HEK293 (cell line): ENCODE data around the gene STUB1.

Experiments
- KLF8 ChIP-seq: fragments of 450-650 bp; formaldehyde crosslinking; IDR thresholded peaks from 2 replicates; pipeline ENCODE4 v1.5.1; 2016; ENCODE audit warnings: missing biosample characterization, missing genetic modification characterization
- MYNN ChIP-seq: fragments of 450-650 bp; formaldehyde crosslinking; IDR thresholded peaks from 2 replicates; pipeline ENCODE4 v1.5.1; 2016; ENCODE audit warnings: missing biosample characterization, missing genetic modification characterization, borderline replicate concordance
- PRDM4 ChIP-seq: fragments of 450-650 bp; formaldehyde crosslinking; IDR thresholded peaks from 2 replicates; pipeline ENCODE4 v1.5.1; 2017; ENCODE audit warnings: missing biosample characterization, missing genetic modification characterization
- SCRT2 ChIP-seq: fragments of 450-650 bp; formaldehyde crosslinking; IDR thresholded peaks from 2 replicates; pipeline ENCODE4 v1.5.1; 2016; ENCODE audit warnings: missing biosample characterization, missing genetic modification characterization
- SP7 ChIP-seq: fragments of 450-650 bp; formaldehyde crosslinking; IDR thresholded peaks from 2 replicates; pipeline ENCODE4 v1.5.1; 2016; ENCODE audit warnings: missing biosample characterization, missing genetic modification characterization
- ZBTB1 ChIP-seq: fragments of 450-650 bp; formaldehyde crosslinking; IDR thresholded peaks from 2 replicates; pipeline ENCODE4 v1.5.1; 2016; ENCODE audit warnings: missing biosample characterization, missing genetic modification characterization
- ZBTB48 ChIP-seq: fragments of 450-650 bp; formaldehyde crosslinking; IDR thresholded peaks from 2 replicates; pipeline ENCODE4 v1.5.1; 2016; ENCODE audit warnings: missing biosample characterization, missing genetic modification characterization
- ZFP41 ChIP-seq: fragments of 450-650 bp; formaldehyde crosslinking; IDR thresholded peaks from 2 replicates; pipeline ENCODE4 v1.5.1; 2016; ENCODE audit warnings: missing biosample characterization, missing genetic modification characterization, borderline replicate concordance
- ZNF132 ChIP-seq: fragments of 450-650 bp; formaldehyde crosslinking; IDR thresholded peaks from 2 replicates; pipeline ENCODE4 v1.5.1; 2017; ENCODE audit warnings: missing biosample characterization, missing genetic modification characterization, borderline replicate concordance
- ZNF133 ChIP-seq: fragments of 450-650 bp; formaldehyde crosslinking; IDR thresholded peaks from 2 replicates; pipeline ENCODE4 v1.5.1; 2016; ENCODE audit warnings: missing biosample characterization, missing genetic modification characterization
- ZNF19 ChIP-seq: fragments of 450-650 bp; formaldehyde crosslinking; IDR thresholded peaks from 2 replicates; pipeline ENCODE4; 2016; ENCODE audit warnings: missing biosample characterization, missing genetic modification characterization, low read depth
- ZNF223 ChIP-seq: fragments of 450-650 bp; formaldehyde crosslinking; IDR thresholded peaks from 2 replicates; pipeline ENCODE4 v1.5.1; 2016; ENCODE audit warnings: missing biosample characterization, missing genetic modification characterization
- ZNF248 ChIP-seq: fragments of 450-650 bp; formaldehyde crosslinking; IDR thresholded peaks from 2 replicates; pipeline ENCODE4 v1.5.1; 2017; ENCODE audit warnings: missing biosample characterization, missing genetic modification characterization
- ZNF266 ChIP-seq: fragments of 450-650 bp; formaldehyde crosslinking; IDR thresholded peaks from 2 replicates; pipeline ENCODE4 v1.5.1; 2016; ENCODE audit warnings: missing biosample characterization, missing genetic modification characterization, low read depth
- ZNF274 ChIP-seq, 2 experiments: fragments of 200-500 bp in 1 of 2; fragments of 450-650 bp in 1 of 2; sonication (Bioruptor generic) in 1 of 2; formaldehyde crosslinking in 1 of 2; IDR thresholded peaks; 2 replicates each; pipeline versions ENCODE4 v1.5.1 to v1.6.1; 2014 to 2016; ENCODE audit warnings: borderline replicate concordance in 1 of 2, inconsistent platforms in 1 of 2, low read length in 1 of 2, missing biosample characterization in 1 of 2, missing genetic modification characterization in 1 of 2
- ZNF366 ChIP-seq: fragments of 450-650 bp; formaldehyde crosslinking; conservative IDR thresholded peaks from 2 replicates; pipeline ENCODE4 v1.5.1; 2016; ENCODE audit warnings: missing biosample characterization, missing genetic modification characterization
- ZNF423 ChIP-seq: fragments of 450-650 bp; formaldehyde crosslinking; IDR thresholded peaks from 2 replicates; pipeline ENCODE4 v1.5.1; 2016; ENCODE audit warnings: missing biosample characterization, missing genetic modification characterization
- ZNF544 ChIP-seq: fragments of 450-650 bp; formaldehyde crosslinking; IDR thresholded peaks from 2 replicates; pipeline ENCODE4 v1.5.0; 2017; ENCODE audit warnings: missing biosample characterization, missing genetic modification characterization
- ZNF555 ChIP-seq: fragments of 450-650 bp; formaldehyde crosslinking; conservative IDR thresholded peaks from 2 replicates; pipeline ENCODE4 v1.5.1; 2017; ENCODE audit warnings: missing biosample characterization, mild to moderate bottlenecking, missing genetic modification characterization, inconsistent platforms
- ZNF610 ChIP-seq: fragments of 450-650 bp; formaldehyde crosslinking; IDR thresholded peaks from 2 replicates; pipeline ENCODE4 v1.5.1; 2016; ENCODE audit warnings: missing biosample characterization, missing genetic modification characterization, borderline replicate concordance
- ZNF654 ChIP-seq: fragments of 450-650 bp; formaldehyde crosslinking; IDR thresholded peaks from 2 replicates; pipeline ENCODE4 v1.5.1; 2016; ENCODE audit warnings: low read depth, missing biosample characterization, missing genetic modification characterization
- ZNF677 ChIP-seq: fragments of 450-650 bp; IDR thresholded peaks from 2 replicates; pipeline ENCODE4 v1.5.0; 2018; ENCODE audit warnings: missing biosample characterization, mild to moderate bottlenecking, missing genetic modification characterization, moderate library complexity
- ZSCAN23 ChIP-seq: fragments of 450-650 bp; formaldehyde crosslinking; IDR thresholded peaks from 2 replicates; pipeline ENCODE4 v1.5.1; 2016; ENCODE audit warnings: missing biosample characterization, missing genetic modification characterization
- TF ChIP-seq, protein P1 (sequence below): fragments of 450-650 bp; formaldehyde crosslinking; IDR thresholded peaks from 2 replicates; pipeline ENCODE4 v1.5.1; 2017; ENCODE audit warnings: missing biosample characterization, mild to moderate bottlenecking, missing genetic modification characterization, moderate library complexity
- TF ChIP-seq, protein P2 (sequence below): fragments of 450-650 bp; formaldehyde crosslinking; IDR thresholded peaks from 2 replicates; pipeline ENCODE4 v1.5.1; 2016; ENCODE audit warnings: missing biosample characterization, missing genetic modification characterization
- TF ChIP-seq, protein P3 (sequence below): fragments of 450-650 bp; formaldehyde crosslinking; IDR thresholded peaks from 2 replicates; pipeline ENCODE4 v1.5.1; 2016; ENCODE audit warnings: missing biosample characterization, missing genetic modification characterization
- TF ChIP-seq, protein P4 (sequence below): fragments of 450-650 bp; IDR thresholded peaks from 2 replicates; pipeline ENCODE4 v1.5.1; 2018; ENCODE audit warnings: missing biosample characterization, missing genetic modification characterization
- TF ChIP-seq, protein P5 (sequence below): fragments of 450-650 bp; formaldehyde crosslinking; IDR thresholded peaks from 2 replicates; pipeline ENCODE4 v1.5.1; 2016; ENCODE audit warnings: missing biosample characterization, missing genetic modification characterization

The STUB1 gene

DNA sequence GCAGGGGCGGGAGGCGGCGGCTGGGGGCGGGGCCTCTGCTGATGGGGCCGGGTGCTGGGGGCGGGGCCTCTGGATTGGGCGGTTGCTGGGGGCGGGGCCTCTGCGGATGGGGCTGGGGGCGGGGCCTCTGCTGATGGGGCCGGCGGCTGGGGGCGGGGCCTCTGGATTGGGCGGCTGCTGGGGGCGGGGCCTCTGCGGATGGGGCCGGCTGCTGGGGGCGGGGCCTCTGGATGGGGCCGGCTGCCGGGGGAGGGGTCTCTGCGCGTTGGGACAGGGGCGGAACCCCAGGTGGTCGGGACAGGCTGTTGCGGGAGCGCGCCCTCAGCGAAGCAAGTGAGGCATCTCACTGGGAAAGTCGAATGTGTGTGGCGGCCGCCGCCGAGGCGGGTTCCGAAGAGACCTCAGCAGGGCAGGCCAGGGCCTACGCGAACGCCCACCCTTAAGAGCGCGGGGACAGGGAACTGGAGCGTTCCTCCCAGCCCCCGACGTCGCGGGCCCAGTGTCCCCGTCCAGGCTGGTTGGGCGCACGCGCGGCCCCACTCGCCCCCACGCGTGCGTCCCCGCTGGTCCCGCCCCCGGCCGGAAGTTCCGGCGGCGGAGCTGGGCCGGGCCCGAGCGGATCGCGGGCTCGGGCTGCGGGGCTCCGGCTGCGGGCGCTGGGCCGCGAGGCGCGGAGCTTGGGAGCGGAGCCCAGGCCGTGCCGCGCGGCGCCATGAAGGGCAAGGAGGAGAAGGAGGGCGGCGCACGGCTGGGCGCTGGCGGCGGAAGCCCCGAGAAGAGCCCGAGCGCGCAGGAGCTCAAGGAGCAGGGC lies at the start of gene STUB1 (continued):
- TF ChIP-seq SCRT2 = no peak
- TF ChIP-seq ZNF555 (tag by site-specific recombination) = no peak
- TF ChIP-seq, protein P1, sequence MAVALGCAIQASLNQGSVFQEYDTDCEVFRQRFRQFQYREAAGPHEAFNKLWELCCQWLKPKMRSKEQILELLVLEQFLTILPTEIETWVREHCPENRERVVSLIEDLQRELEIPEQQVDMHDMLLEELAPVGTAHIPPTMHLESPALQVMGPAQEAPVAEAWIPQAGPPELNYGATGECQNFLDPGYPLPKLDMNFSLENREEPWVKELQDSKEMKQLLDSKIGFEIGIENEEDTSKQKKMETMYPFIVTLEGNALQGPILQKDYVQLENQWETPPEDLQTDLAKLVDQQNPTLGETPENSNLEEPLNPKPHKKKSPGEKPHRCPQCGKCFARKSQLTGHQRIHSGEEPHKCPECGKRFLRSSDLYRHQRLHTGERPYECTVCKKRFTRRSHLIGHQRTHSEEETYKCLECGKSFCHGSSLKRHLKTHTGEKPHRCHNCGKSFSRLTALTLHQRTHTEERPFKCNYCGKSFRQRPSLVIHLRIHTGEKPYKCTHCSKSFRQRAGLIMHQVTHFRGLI (tag by site-specific recombination) = peak; percentile 95
- TF ChIP-seq, protein P2, sequence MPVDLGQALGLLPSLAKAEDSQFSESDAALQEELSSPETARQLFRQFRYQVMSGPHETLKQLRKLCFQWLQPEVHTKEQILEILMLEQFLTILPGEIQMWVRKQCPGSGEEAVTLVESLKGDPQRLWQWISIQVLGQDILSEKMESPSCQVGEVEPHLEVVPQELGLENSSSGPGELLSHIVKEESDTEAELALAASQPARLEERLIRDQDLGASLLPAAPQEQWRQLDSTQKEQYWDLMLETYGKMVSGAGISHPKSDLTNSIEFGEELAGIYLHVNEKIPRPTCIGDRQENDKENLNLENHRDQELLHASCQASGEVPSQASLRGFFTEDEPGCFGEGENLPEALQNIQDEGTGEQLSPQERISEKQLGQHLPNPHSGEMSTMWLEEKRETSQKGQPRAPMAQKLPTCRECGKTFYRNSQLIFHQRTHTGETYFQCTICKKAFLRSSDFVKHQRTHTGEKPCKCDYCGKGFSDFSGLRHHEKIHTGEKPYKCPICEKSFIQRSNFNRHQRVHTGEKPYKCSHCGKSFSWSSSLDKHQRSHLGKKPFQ (tag by site-specific recombination) = no peak
- TF ChIP-seq ZNF610 (tag by site-specific recombination) = peak; percentile 62; the same call in 1 of the 2 replicates
- TF ChIP-seq ZNF132 (tag by site-specific recombination) = no peak
- peak; percentile 70 for TF ChIP-seq KLF8
- TF ChIP-seq, protein P3, sequence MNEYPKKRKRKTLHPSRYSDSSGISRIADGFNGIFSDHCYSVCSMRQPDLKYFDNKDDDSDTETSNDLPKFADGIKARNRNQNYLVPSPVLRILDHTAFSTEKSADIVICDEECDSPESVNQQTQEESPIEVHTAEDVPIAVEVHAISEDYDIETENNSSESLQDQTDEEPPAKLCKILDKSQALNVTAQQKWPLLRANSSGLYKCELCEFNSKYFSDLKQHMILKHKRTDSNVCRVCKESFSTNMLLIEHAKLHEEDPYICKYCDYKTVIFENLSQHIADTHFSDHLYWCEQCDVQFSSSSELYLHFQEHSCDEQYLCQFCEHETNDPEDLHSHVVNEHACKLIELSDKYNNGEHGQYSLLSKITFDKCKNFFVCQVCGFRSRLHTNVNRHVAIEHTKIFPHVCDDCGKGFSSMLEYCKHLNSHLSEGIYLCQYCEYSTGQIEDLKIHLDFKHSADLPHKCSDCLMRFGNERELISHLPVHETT (tag by site-specific recombination) = no peak
- TF ChIP-seq SP7 (tag by site-specific recombination) = peak; percentile 48
- no peak for TF ChIP-seq ZNF366 (tag by site-specific recombination)
- no peak for TF ChIP-seq ZNF19 (tag by site-specific recombination)
- no peak for TF ChIP-seq MYNN (tag by site-specific recombination)
- TF ChIP-seq ZNF544 (tag by site-specific recombination) = no peak
- no peak; the same call in 1 of the 2 replicates for TF ChIP-seq ZBTB1 (tag by site-specific recombination)
- no peak for TF ChIP-seq ZNF423 (tag by site-specific recombination)
- TF ChIP-seq, protein P4, sequence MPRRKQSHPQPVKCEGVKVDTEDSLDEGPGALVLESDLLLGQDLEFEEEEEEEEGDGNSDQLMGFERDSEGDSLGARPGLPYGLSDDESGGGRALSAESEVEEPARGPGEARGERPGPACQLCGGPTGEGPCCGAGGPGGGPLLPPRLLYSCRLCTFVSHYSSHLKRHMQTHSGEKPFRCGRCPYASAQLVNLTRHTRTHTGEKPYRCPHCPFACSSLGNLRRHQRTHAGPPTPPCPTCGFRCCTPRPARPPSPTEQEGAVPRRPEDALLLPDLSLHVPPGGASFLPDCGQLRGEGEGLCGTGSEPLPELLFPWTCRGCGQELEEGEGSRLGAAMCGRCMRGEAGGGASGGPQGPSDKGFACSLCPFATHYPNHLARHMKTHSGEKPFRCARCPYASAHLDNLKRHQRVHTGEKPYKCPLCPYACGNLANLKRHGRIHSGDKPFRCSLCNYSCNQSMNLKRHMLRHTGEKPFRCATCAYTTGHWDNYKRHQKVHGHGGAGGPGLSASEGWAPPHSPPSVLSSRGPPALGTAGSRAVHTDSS = no peak
- TF ChIP-seq ZNF266 = no peak
- TF ChIP-seq ZNF248 (tag by site-specific recombination) = no peak
- TF ChIP-seq ZFP41 (tag by site-specific recombination) = no peak
- TF ChIP-seq ZNF654 (tag by site-specific recombination) = no peak
- peak; percentile 30; the same call in 1 of the 2 replicates for TF ChIP-seq ZSCAN23 (tag by site-specific recombination)
- TF ChIP-seq ZBTB48 (tag by site-specific recombination) = 0 out of 2 replicates have a peak, but pooled peaks have one; percentile 36
- no peak for TF ChIP-seq ZNF274 (IDR thresholded peaks at IDR 0.05; ENCODE audit: low read length)
- TF ChIP-seq ZNF274 (tag by site-specific recombination; IDR thresholded peaks at IDR 0.05; ENCODE audit: borderline replicate concordance) = no peak
- no peak for TF ChIP-seq ZNF677 (tag by site-specific recombination)
- TF ChIP-seq ZNF223 (tag by site-specific recombination) = no peak
- TF ChIP-seq, protein P5, sequence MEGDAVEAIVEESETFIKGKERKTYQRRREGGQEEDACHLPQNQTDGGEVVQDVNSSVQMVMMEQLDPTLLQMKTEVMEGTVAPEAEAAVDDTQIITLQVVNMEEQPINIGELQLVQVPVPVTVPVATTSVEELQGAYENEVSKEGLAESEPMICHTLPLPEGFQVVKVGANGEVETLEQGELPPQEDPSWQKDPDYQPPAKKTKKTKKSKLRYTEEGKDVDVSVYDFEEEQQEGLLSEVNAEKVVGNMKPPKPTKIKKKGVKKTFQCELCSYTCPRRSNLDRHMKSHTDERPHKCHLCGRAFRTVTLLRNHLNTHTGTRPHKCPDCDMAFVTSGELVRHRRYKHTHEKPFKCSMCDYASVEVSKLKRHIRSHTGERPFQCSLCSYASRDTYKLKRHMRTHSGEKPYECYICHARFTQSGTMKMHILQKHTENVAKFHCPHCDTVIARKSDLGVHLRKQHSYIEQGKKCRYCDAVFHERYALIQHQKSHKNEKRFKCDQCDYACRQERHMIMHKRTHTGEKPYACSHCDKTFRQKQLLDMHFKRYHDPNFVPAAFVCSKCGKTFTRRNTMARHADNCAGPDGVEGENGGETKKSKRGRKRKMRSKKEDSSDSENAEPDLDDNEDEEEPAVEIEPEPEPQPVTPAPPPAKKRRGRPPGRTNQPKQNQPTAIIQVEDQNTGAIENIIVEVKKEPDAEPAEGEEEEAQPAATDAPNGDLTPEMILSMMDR = no peak
- no peak for TF ChIP-seq PRDM4 (tag by site-specific recombination)
- no peak for TF ChIP-seq ZNF133
